Measurements from ENCODE around the gene INVS.
"Not testable (repeated sequence)": the region's sequence is repeated elsewhere in the genome, so short reads cannot be mapped to it uniquely, and the experiment has no call there.

INVS gene

GRCh38 chr9:100125236-100125635, 26.2 kb downstream of the INVS start:
- DNase-seq: no peak

GRCh38 chr9:100125910-100126309, 26.9 kb downstream of the INVS start:
- no peak for DNase-seq

- DNase-seq: no peak
These were observed 27.4 kb downstream of the INVS start for GRCh38 chr9:100126423-100126822.

- no peak for DNase-seq
These were observed 30.7 kb downstream of the INVS start for GRCh38 chr9:100129772-100130171.

GRCh38 chr9:100131216-100131615, 32.2 kb downstream of the INVS start:
- no peak for DNase-seq

- no peak for DNase-seq
These were observed 32.9 kb downstream of the INVS start for GRCh38 chr9:100131875-100132430.

GRCh38 chr9:100134731-100135130, 35.7 kb downstream of the INVS start:
- DNase-seq: no peak

GRCh38 chr9:100136799-100137198, 37.8 kb downstream of the INVS start:
- not testable (repeated sequence) for DNase-seq

- DNase-seq: not testable (repeated sequence)
These were observed 41.3 kb downstream of the INVS start for GRCh38 chr9:100140303-100140702.

GRCh38 chr9:100141862-100142261, 42.8 kb downstream of the INVS start:
- not testable (repeated sequence) for DNase-seq

GRCh38 chr9:100145167-100145934, 46.3 kb downstream of the INVS start:
- DNase-seq: not testable (repeated sequence)

- DNase-seq: not testable (repeated sequence)
These were observed 46.9 kb downstream of the INVS start for GRCh38 chr9:100145976-100146375.

GRCh38 chr9:100150214-100150613, 51.2 kb downstream of the INVS start:
- DNase-seq: peak in 1 of 2 experiments; percentile 18

GRCh38 chr9:100160021-100160420, 61.0 kb downstream of the INVS start:
- DNase-seq: no peak

- DNase-seq: no peak
These were observed 68.1 kb downstream of the INVS start for GRCh38 chr9:100167176-100167575.

GRCh38 chr9:100167915-100168654, 69.0 kb downstream of the INVS start:
- no peak for DNase-seq

GRCh38 chr9:100170085-100170484, 71.0 kb downstream of the INVS start:
- no peak for DNase-seq

- no peak for DNase-seq
These were observed 71.5 kb downstream of the INVS start for GRCh38 chr9:100170556-100170955.

GRCh38 chr9:100186356-100186755, 87.3 kb downstream of the INVS start:
- DNase-seq: no peak

- DNase-seq: no peak
These were observed 91.3 kb downstream of the INVS start for GRCh38 chr9:100190339-100190738.

- no peak for DNase-seq
These were observed 92.2 kb downstream of the INVS start for GRCh38 chr9:100191264-100191663.

GRCh38 chr9:100193078-100193477, 94.0 kb downstream of the INVS start:
- DNase-seq: no peak

GRCh38 chr9:100196215-100196614, 97.2 kb downstream of the INVS start:
- no peak for DNase-seq

GRCh38 chr9:100196828-100197227, 97.8 kb downstream of the INVS start:
- DNase-seq: no peak

All from NCI-H2081 (cell line).